ENCODE measurements around the gene RNF215.

RNF215 gene

GRCh38 chr22:30368420-30368819 lies 18.8 kb downstream of the RNF215 start:
- TF ChIP-seq, protein P1, sequence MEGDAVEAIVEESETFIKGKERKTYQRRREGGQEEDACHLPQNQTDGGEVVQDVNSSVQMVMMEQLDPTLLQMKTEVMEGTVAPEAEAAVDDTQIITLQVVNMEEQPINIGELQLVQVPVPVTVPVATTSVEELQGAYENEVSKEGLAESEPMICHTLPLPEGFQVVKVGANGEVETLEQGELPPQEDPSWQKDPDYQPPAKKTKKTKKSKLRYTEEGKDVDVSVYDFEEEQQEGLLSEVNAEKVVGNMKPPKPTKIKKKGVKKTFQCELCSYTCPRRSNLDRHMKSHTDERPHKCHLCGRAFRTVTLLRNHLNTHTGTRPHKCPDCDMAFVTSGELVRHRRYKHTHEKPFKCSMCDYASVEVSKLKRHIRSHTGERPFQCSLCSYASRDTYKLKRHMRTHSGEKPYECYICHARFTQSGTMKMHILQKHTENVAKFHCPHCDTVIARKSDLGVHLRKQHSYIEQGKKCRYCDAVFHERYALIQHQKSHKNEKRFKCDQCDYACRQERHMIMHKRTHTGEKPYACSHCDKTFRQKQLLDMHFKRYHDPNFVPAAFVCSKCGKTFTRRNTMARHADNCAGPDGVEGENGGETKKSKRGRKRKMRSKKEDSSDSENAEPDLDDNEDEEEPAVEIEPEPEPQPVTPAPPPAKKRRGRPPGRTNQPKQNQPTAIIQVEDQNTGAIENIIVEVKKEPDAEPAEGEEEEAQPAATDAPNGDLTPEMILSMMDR (IDR thresholded peaks at IDR 0.05; ENCODE audit: extremely low read depth, missing control alignments), result no peak
- no peak for DNase-seq (ENCODE audit: low spot score)

DNA sequence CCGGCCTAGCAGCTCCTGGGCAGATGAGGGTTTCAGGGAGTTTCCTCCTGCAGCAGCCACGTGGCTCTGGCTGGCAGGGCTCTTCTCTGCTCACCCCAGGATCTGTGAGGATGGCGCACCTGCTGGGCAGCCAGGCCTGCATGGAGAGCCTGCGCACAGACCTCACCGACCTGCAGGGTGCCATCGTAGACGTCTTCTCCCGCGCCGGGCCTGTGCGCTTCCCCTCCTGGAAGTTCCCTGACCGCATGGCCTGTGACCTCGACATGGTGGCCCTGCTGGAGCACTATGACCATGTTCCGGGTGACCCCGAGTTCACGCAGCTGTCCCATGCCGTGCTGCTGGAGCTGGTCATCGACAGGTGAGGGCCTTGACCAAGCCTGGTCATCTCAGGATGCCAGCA lies 21.3 kb downstream of the RNF215 start:
- TF ChIP-seq, protein P1 (IDR thresholded peaks at IDR 0.05; ENCODE audit: extremely low read depth, missing control alignments), result no peak
- DNase-seq (ENCODE audit: low spot score), result no peak

DNA sequence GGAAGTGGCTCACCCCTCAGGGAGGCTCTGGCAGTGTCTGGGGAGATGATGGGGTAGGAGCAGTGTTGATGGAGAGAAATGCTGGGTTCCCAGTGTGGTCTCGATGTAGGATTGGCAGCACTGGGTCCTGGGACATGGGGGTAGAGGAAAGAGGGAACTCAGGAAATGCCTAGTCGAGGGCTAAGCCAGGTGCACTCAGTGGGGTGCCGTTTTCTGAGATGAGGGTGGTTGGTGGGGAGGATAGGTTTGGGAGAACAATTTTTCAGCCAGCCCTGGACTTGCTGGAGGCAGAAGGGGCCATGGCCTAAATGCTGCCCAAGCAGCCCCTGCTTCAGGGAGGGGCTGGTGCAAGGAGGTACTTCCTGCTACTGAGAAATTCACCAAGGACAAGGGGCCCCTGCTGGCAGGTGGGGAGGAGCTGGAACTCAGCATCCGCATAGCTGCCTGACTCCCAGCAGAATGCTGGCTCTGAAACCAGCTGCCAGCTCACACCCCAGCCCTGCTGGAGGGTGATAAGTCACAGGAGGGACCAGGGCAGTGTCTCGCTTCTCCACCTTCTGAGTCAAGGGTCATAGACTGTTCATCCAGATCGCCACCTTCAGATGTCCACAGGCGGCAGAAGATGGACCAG lies 24.4 kb downstream of the RNF215 start:
- no peak for DNase-seq (ENCODE audit: low spot score)

GRCh38 chr22:30361916-30362650 lies 25.1 kb downstream of the RNF215 start:
- DNase-seq (ENCODE audit: low spot score), result no peak
- TF ChIP-seq, protein P1 (IDR thresholded peaks at IDR 0.05; ENCODE audit: extremely low read depth, missing control alignments), result no peak

More for the DNA sequence above, 24.4 kb downstream of the RNF215 start:
- TF ChIP-seq, protein P1 (IDR thresholded peaks at IDR 0.05; ENCODE audit: extremely low read depth, missing control alignments), result no peak

DNA sequence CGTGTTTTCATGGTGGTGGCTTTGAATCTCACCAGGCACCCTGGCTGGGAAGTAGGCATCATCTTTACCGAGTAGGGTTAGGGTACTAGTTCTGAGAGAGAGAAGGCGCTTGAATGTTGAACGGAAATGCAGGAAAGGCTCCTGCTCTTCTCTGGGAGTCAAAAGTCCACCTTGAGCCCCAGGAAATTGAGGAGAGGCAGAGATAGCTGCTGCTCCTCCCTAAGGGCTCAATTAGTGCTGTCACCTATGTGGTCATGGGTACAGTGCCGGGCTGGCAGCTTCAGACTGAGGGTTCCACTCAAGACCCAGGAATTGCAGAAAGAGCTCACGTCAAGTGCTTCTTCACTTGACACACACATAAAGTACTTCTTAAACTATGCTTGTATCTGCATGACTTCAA lies 28.7 kb downstream of the RNF215 start:
- DNase-seq (ENCODE audit: low spot score), result no peak
- TF ChIP-seq, protein P1 (IDR thresholded peaks at IDR 0.05; ENCODE audit: extremely low read depth, missing control alignments), result no peak

DNA sequence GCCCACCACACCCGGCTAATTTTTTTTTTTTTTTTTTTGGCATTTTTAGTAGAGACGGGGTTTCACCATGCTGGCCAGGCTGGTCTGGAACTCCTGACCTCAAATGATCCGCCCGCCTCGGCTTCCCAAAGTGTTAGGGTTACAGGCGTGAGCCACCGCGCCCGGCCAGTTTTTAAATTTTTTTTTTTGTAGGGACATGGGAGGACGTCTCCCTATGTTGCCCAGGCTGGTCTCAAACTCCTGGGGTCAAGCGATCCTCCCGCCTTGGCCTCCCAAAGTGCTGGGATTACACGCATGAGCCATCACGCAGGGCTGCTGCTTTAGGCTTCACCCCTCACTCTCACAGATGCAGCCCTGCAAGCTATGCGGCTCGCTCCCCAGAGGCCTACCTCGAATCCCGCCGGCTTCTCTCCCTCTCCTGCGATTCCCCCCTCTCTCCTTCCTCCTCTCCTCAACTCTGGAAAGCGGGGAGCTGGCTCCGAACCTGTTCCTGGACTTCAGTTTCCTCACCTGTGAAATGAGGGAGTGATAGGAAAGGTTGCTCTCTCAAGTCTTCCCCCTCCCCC lies 29.5 kb downstream of the RNF215 start:
- TF ChIP-seq, protein P1 (IDR thresholded peaks at IDR 0.05; ENCODE audit: extremely low read depth, missing control alignments), result no peak
- DNase-seq (ENCODE audit: low spot score), result no peak

GRCh38 chr22:30357236-30357570 lies 30.0 kb downstream of the RNF215 start:
- TF ChIP-seq, protein P1 (IDR thresholded peaks at IDR 0.05; ENCODE audit: extremely low read depth, missing control alignments), result no peak
- DNase-seq (ENCODE audit: low spot score), result no peak
